AG09319 (cell line): Measurements from ENCODE around the gene TUBB1.
"Not testable (repeated sequence)": the region's sequence is repeated elsewhere in the genome, so short reads cannot be mapped to it uniquely, and the experiment has no call there.

Experiments used
- DNase-seq: peaks from one replicate; pipeline ENCODE4 v3.0.0-alpha.2; 2010; ENCODE audit warnings: low read depth; ENCODE audit errors: extremely low read depth
- CTCF ChIP-seq: IDR thresholded peaks from 2 replicates; pipeline ENCODE4 v1.5.1; 2011; ENCODE audit warnings: low read depth, mild to moderate bottlenecking, inconsistent platforms, low read length, moderate library complexity

Gene TUBB1

DNA sequence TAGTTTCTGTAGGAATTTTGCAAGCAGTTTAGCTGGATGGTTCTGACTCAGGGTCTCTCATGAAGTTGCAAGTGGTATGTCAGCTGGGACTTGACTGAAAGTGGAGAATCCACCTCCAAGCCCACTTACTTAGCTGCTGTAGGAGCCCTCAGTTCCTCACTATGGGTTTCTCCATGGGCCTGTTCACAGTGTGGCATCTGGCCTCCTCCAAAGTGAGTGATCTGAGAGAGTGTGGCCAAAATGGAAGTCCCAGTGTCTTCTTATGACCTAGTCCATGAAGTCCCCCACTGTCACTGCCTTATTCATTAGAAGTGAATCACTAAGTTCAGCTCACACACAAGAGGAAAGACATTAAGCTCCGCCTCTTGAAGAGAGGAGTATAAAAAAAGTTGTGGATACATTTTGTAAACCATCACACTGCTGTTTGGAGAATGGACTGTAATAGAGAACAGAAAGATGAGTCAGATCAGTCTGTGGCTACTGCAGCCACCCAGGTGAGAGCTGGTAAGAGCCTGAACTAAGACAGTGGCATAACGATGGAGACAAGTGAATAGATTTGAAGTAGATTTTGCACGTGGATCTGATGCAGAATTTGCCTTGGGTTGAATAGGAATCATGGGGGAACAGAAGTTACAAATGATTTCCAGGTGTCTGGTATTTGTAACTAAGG lies 43.0 kb upstream of the TUBB1 start:
- no peak for DNase-seq
- TF ChIP-seq CTCF, result no peak

- TF ChIP-seq CTCF, result no peak
- DNase-seq, result no peak
Measured at GRCh38 chr20:58978351-58979190, 40.7 kb upstream of the TUBB1 start.

GRCh38 chr20:58980711-58981627 lies 38.3 kb upstream of the TUBB1 start, which contains the start of gene NELFCD:
TSS of gene NELFCD (plus strand) at chr20:58981256. CDS start at chr20:58981310, 54 bp downstream.
- TF ChIP-seq CTCF, result no peak
- peak; percentile 53 for DNase-seq

- no peak for DNase-seq
- TF ChIP-seq CTCF, result no peak
Measured at GRCh38 chr20:58981628-58982364, 37.4 kb upstream of the TUBB1 start.

DNA sequence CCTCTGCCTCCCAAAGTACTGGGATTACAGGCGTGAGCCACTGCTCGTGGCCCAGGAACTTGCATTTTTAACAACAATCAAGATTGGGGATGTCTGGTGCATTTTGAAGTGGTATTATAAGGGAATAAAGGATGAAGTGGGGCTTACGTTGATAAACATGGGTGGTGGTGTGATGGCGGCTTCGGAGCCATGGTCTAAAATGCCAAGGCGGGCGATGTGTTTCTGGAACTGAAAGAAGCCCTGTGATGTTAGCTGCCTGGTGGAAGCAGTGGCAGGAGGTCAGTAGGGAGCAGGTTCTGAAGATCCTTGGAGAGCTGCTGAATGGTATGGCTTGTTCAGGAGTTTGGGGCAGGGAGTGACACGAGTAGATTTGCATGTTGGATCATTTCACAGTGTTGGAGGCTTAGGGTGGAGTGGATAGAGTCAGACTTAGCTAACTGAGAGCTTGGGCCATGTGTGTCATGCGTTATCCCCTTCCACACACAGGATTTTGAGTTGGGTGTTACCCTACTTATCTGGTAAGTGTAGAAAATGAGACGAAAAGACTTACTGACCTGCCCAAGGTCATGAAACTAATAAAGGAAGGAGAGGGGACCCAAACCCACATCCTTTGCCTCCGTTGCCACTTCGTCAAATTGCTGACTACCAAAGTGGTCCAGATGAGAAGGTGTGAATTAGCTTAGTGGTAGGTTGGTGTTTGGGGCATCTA lies 36.7 kb upstream of the TUBB1 start:
- TF ChIP-seq CTCF, result no peak
- DNase-seq, result no peak

DNA sequence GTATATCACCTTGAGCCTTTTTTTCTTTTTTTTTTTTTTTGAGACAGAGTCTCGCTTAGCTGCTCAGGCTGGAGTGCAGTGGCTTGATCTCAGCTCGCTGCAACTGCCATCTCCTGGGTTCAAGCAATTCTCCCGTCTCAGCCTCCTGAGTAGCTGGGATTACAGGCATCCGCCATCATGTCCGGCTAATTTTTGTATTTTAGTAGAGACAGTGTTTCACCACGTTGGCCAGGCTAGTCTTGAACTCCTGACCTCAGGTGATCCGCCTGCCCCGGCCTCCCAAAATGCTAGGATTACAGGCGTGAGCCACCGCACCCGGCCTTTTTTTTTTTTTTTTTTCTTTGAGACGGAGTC lies 36.1 kb upstream of the TUBB1 start:
- not testable (repeated sequence) for DNase-seq

DNA sequence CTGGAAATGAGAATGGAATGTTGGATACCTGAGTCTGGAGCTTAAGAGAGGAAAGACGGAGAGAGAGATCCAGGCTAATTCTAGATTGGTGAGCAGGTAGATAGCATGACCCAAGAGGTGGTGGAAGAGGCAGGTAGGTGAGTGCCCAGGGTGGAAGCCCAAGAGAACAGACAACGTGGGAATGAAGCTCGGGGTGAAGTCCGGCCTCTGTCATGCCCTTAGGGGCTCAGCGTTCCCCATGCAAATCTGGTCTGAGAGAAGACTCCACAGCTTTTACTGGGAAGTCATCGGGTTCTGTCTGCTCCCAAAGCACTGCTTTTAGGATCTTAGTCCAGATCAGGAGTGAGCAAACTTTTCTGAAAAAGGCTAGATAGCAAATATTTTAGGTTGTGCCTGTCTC lies 34.5 kb upstream of the TUBB1 start:
- DNase-seq, result no peak
- no peak for TF ChIP-seq CTCF
